ENCODE results near the gene ZNF274.
A peak's percentile ranks its signal among the peaks of the same experiment; 100 is the strongest.
"Not testable (repeated sequence)": the region's sequence is repeated elsewhere in the genome, so short reads cannot be mapped to it uniquely, and the experiment has no call there.

ZNF274 gene

GRCh38 chr19:58182989-58183816 is at the start of gene ZNF274:
Gene ZNF274 (plus strand): TSS chr19:58183061. CDS start chr19:58183966, 905 bp downstream.
- DNase-seq (ENCODE audit: low spot score), result peak; percentile 96

GRCh38 chr19:58134244-58134643 is 48.6 kb upstream of the ZNF274 start:
- DNase-seq (ENCODE audit: low spot score), result no peak

GRCh38 chr19:58145849-58146248 is 37.0 kb upstream of the ZNF274 start:
- DNase-seq (ENCODE audit: low spot score), result no peak

- DNase-seq (ENCODE audit: low spot score), result not testable (repeated sequence)
Measured at GRCh38 chr19:58147475-58147874, 35.4 kb upstream of the ZNF274 start.

GRCh38 chr19:58150328-58150921 is 32.4 kb upstream of the ZNF274 start, which contains the start of gene ZNF329:
Gene ZNF329 (minus strand): TSS chr19:58150789. CDS start chr19:58129503, 21,286 bp downstream.
- peak; percentile 98 for DNase-seq (ENCODE audit: low spot score)

DNA sequence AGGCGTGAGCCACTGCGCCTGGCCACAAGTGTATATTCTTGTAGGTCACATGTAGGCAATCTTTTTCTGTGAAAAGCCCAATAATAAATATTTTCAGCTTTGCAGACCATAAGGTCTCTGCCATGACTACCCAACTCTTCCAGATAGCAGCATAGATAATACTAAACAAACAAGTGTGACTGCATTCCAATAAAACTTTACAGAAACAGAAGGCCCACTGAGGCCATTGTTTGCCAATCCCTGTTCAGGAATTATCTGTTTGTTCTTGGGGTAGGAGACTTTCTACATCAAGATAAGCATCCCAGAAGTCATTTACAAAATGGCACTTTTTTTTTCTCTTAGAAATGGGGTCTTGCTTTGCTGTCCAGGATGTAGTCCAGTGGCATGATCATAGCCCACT is 29.5 kb upstream of the ZNF274 start:
- no peak for DNase-seq (ENCODE audit: low spot score)

DNA sequence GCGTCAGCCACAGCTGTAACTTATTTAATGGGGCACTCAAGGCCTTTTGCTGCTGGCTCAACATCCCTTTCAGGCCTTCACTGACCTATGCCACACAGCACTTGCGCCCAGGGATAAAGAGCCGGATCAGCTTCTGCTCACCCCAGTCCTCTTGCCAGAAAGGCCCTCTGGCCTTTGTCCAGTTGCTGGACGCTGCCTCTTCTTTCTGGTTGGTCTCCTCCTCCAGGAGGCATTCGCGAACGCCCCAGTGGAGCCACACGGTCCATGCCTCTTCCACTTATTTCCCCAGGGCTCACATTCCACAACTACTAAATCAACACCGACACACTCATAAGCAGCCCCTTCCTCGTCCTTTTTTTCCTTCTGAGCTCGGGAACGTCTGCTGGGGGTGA is 28.6 kb upstream of the ZNF274 start:
- no peak for DNase-seq (ENCODE audit: low spot score)

DNA sequence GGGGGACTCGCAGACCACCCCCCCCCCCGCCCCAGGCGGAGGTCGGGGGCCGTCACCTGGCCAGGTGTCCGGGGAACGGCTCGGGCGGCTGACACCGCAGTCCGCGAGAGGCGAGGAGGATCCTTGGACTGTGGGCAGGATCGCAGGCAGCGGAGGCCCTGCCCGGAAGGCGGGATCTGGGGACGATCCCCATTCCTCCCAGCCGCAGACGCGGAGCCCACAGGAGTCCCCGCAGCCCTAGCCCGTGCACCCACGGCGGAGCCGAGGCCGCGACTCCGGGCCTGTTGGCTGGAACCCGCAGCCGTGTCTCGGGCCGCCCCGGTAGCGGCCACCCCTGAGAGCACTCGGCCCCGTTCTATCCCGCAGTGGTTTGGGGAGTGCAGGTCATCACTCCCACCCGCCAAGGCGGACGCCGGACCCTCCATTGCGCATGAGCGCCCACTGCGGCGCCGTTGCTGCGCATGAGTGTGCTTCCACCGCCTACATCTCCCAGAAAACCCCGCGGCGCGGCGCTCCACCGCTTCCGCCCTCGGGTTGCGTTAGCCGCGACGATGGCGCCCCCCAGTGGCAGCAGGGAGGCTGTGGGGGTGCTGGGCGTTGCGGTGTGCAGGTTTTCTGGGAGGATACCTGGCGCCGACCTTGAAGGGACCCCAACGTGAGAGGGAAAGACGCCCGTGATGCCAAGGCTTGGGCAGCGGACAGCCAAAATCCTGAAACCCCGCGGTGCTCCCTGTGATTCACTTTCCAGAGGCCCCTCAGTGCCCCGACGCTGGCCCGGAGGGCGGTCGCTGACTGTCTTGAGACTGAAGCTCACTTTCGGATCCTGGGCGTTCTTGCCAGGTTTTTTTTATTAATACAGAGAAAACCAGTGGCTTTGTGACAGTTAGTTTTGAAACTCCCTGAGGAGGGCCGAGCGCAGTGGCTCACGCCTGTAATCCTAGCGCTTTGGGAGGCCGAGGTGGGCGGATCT is 27.9 kb upstream of the ZNF274 start:
- peak; percentile 97 for DNase-seq (ENCODE audit: low spot score)

GRCh38 chr19:58157045-58157728 is 25.7 kb upstream of the ZNF274 start:
- no peak for DNase-seq (ENCODE audit: low spot score)

- DNase-seq (ENCODE audit: low spot score), result no peak
Measured at GRCh38 chr19:58166268-58166667, 16.6 kb upstream of the ZNF274 start.

DNA sequence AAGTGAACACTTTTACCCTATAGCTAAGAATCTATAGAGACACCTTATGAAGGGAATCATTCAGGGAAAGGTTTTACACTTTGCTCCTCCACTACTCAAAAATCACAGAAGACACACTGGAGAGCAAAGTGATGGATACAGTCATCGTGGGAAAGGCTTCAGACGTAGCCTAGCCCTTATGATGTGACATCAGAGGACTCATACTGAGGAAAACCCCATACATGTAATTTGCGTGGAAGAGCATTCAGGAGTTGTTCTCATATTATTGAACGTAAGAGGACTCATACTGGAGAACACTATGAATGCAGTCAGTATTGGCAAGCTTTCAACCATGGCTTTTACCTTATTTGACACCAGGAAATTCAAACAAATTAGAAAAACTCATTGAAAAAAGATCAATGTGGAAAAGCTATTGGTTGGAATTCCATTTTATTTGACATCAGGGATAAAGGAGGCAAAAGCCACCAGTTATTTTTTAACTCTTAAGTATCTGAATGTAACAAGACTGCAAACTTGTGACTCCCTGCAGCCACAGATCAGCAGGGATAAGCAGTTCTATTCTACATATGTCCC is 16.1 kb upstream of the ZNF274 start:
- no peak for DNase-seq (ENCODE audit: low spot score)

- DNase-seq (ENCODE audit: low spot score), result no peak
Measured at GRCh38 chr19:58170860-58171259, 12.0 kb upstream of the ZNF274 start.

GRCh38 chr19:58181902-58182576 is 822 bp upstream of the ZNF274 start:
- peak; percentile 47 for DNase-seq (ENCODE audit: low spot score)

- DNase-seq (ENCODE audit: low spot score), result no peak
Measured at GRCh38 chr19:58182577-58182988, 278 bp upstream of the ZNF274 start.

DNA sequence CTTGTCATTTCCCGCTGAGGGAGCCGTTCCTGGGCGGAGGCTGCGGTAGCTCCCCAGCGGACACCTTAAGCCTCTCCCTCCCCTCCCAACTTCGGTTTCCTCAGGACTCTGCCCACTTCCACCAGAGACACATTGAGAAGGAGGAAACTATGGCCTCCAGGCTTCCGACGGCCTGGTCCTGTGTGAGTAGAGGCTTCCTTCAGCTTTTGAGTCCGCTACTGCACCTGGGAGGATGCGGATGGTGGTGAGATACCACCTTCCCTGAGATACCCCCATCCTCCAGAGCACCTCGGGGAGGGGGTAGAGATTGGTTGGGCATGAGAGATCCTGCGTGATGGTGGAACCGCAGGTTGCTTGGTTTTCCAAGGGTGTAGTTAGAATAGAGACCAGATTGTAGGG is 955 bp downstream of the ZNF274 start:
- DNase-seq (ENCODE audit: low spot score), result no peak

GRCh38 chr19:58196901-58197616 is 14.2 kb downstream of the ZNF274 start:
- DNase-seq (ENCODE audit: low spot score), result no peak

GRCh38 chr19:58203814-58204475 is 21.1 kb downstream of the ZNF274 start:
- no peak for DNase-seq (ENCODE audit: low spot score)

DNA sequence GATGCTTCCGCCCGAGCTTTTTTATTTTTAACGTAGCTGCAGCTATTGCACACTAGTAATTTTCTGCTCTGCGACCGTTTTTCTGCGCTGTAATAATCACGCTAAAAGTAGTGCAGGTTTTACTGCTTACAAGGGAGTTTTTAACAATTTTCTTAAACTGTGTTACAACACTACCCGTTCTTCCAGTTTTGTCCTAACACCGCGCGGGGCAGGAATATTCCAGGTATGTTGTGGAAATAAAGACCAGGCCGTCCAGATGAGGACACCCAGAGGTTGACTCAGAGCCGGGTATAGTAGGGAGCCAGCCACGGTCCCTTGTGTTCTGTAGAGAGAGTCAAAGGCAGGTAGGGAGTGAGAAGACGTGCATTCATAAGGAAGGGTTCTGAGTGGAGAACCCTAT is 21.7 kb downstream of the ZNF274 start:
- no peak for DNase-seq (ENCODE audit: low spot score)

- no peak for DNase-seq (ENCODE audit: low spot score)
Measured at GRCh38 chr19:58209577-58209976, 26.7 kb downstream of the ZNF274 start.
